ENCODE measurements around the gene SLC49A3.
A peak's percentile ranks its signal among the peaks of the same experiment; 100 is the strongest.
"Not testable (repeated sequence)": the region's sequence is repeated elsewhere in the genome, so short reads cannot be mapped to it uniquely, and the experiment has no call there.

SLC49A3 gene

DNA sequence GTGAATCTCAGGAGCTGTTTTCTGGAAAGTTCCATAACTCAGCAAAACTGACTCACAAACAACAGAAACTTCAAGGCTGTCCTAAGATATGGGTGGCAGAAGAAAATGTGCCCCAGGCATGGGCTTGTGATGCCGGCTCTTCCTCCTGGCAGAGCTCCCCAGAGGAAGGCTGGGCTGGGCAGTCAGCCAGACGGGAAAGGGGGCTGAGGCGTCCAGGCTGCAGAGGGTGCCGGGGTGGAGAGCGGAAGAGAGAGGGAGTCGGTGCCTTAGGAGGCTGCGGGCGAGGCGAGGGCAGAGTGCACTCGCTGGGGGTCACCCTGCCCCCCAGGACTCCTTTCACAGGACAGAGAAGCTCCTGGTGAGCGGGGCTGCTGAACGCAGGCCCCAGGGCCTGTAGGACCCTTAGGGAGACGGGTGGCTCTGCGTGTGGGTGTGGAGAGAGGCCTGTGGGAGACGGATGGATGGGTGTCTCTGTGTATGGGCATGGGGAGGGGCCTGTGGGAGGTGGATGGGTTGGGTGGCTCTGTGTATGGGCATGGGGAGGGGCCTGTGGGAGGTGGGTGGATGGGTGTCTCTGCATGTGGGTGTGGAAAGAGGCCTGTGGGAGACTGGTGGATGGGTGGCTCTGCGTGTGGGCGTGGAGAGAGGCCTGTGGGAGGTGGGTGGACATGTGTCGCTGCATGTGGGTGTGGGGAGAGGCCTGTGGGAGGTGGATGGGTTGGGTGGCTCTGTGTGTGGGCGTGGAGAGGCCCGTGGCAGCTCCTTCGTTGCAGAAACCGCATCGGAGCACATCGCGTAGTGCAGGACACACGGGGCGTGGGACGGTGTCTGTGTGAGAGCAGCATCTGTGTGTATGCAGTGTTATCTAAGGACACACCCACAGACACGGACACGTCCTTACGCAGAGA is 32.6 kb upstream of the SLC49A3 start:
- peak; percentile 41 for DNase-seq (ENCODE audit: low spot score)

DNA sequence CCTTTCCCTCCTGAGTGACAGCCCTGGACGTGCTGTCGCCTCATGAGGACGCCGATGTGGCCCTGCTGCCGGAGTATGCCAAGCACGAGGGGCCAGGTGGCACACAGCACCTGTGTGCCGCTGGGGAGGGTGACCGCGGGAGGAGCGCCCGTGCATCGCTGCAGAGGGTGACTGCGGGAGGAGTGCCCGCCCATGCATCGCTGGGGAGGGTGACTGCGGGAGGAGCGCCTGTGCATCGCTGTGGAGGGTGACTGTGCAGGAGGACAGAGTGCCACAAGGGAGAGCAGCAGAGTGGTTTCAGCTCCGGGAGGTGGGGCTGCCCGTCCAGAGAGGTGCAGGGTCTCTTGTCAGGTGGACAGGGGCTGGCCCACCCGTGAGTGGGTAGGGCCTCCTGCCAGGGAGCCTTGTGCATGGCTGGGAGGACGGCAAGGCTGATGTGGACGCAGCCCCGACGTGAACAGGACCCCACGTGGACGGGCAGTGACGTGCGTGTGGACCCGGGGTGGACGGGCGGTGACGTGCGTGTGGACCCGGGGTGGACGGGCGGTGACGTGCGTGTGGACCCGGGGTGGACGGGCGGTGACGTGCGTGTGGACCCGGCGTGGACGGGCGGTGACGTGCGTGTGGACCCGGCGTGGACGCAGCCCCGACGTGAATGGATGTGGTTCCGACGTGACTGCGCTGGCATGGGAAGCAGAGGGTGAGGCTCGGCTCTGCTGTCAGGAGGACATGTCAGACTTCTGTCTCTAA is 31.3 kb upstream of the SLC49A3 start:
- no peak for DNase-seq (ENCODE audit: low spot score)

DNA sequence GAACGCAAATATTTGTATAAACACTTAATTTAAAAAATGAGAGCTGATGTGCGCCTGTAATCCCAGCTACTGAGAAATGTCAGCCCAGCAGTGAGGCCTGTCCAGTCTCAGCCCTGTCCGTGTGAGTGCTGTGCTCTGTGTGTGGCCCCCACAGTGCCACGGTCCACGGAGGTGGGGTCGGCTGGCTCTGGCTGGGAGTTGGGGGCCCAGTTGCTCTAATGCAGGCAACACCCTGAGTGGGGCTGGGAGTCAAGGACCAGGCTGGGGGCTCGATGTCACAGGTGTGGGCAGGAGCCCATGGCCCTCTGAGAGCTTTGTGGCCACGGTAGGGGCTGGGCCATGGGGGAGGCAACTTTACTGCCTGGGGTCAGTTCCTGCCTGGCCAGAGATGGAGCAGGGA is 29.5 kb upstream of the SLC49A3 start:
- no peak for DNase-seq (ENCODE audit: low spot score)

DNA sequence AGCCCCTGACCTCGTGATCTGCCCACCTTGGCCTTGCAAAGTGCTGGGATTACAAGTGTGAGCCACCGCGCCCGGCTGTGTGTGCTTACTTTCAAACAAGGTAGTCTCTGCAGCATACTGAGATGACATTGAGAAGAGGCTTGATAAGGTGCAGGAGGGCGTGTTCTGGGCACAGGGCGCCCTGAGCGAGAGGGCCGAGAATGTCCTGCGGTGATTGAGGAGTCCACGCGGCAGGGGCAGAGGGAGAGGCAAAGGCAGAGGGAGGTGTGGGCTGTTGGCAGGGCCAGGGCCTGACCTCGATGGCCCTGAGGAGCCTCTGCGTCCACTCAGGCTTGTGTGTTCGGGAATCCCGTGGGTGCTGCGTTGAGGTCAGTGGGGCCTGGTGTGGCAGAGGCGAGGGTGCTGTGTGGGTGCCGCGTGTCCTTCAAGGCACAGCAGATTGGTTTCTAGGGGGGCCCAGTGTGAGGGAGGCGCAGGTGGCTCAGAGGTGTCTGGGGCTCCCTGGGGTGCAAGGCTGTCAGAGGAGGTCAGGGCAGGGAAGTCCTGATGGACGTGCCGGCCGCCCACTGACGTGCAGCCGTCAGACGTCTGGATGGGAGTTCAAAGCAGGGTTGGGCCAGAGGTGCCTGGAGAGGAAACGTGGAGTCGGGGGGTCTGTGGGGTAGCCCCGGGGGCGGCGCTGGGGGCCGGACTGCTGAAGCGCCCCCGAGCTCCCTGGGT is 28.8 kb upstream of the SLC49A3 start:
- no peak for DNase-seq (ENCODE audit: low spot score)

DNA sequence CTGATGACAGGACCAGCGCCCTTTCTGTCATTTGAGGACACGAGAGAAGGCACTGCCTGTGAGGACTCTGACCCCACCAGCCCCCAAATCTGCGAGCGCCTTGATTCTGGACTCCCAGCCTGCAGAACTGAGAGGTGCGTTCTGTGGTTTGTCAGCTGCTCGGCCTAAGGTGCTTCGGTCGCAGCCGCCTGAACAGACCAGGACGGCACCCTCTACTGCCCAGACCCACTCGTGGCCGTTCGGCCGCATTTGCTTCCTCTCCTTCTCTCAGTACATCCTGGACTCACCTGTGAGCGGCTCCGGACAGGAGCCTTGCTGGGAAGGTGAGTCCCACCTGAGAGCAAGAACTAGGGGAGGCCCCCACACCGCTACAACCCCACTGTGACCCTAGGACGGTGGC is 25.1 kb upstream of the SLC49A3 start:
- no peak for DNase-seq (ENCODE audit: low spot score)

DNA sequence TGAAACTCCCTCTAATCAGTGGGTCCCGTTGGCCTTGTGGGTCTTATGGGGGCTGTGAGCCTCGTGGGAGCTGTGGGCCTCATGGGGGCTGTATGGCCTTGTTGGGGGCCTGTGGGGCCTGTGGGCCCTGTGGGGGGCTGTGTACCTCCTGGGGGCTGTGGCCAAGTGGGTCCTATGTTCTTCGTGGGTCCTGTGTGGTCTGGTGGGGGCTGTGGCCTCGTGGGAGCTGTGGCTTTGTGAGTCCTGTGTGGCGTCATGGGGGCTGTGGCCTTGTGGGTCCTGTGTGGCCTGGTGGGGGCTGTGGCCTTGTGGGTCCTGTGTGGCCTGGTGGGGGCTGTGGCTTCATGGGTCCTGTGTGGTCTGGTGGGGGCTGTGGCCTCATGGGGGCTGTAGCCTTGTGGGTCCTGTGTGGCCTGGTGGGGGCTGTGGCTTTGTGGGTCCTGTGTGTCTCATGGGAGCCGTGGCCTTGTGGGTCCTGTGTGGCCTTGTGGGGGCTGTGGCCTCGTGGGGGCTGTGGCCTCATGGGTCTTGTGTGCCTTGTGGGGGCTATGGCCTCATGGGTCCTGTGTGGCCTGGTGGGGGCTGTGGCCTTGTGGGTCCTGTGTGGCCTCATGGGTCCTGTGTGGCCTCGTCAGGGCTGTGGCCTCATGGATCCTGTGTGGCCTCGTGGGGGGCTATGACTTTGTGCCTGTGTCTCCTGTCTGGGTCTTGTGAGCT is 24.1 kb upstream of the SLC49A3 start:
- DNase-seq (ENCODE audit: low spot score) = no peak

DNA sequence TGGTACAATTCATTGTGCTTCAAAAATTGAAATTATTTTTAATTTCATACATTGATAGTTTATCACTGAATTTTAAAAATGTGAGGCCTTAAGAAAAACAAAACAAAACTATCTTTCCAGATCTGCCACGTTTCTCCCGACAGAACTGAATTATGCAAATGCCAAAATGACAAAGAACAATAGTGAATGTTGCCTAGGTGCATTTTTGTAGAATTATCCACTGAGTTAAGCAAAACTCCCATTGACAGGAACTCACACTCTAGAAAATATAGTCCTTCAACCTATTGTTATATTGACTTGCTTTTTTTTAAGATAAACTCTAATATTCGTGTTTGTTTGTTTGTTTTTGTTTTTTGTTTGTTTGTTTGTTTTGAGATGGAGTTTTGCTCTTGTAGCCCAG is 23.1 kb upstream of the SLC49A3 start:
- no peak for DNase-seq (ENCODE audit: low spot score)

DNA sequence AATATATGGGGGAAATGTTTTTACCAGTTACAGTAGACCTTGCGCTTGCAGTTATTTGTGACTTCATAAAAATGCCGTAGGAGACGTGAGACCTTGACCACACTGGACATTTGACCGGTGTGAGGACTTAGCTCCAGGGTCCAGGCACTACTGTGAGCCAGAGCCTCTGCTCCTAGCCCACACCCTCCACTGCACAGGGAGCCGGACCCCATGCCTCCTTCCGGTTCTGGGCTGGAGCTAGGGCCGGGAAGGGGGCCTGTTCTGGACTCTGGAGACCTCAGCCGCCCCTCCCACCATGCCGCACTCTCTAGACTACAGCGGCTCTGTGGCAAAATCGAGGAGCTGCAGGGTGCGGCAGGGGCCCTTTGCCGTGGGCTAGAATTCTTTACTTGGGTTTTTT is 22.0 kb upstream of the SLC49A3 start:
- DNase-seq (ENCODE audit: low spot score) = no peak

DNA sequence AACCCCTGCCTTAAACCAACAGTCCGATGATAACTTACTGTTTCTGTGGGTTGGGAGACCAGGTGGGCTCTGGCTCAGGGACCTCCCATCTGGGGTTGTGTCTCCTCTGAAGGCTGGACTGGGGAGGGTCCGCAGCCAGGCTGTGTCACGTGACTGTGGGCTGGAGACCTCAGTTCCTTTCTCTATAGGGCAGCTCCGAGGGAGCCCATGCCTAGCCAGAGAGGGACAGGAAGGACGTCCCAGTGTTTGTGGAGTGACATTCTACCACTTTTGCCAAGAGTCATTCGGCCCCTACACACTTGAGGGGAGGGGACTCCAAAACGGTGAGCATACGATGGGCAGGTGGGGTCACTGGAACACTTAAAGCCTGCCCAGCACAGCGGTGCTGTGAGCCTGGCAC is 21.2 kb upstream of the SLC49A3 start:
- no peak for DNase-seq (ENCODE audit: low spot score)

DNA sequence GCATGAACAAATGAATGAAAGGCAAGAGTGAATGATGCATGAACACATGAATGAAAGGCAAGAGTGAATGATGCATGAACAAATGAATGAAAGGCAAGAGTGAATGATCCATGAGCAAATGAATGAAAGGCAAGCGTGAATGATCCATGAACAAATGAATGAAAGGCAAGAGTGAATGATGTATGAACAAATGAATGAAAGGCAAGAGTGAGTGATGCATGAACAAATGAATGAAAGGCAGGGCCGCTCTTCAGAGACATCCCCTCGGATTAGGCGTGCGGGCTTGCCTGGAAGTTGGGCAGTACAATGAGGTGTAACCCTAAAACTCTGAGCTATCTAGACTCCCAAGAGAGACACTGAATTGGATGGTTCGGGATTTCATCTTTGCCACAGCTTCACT is 20.4 kb upstream of the SLC49A3 start:
- DNase-seq (ENCODE audit: low spot score) = no peak

DNA sequence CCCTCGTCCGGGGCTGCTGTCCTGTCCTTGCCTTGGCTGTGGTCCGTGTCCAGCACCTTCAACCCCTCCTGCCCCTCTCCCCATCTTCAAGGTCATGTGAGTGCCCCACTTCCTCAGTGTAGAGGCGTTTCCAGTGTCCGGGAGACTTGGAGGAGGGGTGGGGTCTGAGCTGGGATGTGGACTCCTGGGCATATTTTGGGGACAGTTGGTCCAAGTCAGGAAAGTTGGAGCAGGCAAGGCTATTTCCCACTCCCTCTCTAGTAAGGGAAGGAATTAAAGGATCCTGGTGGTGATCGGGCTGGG is 19.6 kb upstream of the SLC49A3 start:
- DNase-seq (ENCODE audit: low spot score) = no peak

DNA sequence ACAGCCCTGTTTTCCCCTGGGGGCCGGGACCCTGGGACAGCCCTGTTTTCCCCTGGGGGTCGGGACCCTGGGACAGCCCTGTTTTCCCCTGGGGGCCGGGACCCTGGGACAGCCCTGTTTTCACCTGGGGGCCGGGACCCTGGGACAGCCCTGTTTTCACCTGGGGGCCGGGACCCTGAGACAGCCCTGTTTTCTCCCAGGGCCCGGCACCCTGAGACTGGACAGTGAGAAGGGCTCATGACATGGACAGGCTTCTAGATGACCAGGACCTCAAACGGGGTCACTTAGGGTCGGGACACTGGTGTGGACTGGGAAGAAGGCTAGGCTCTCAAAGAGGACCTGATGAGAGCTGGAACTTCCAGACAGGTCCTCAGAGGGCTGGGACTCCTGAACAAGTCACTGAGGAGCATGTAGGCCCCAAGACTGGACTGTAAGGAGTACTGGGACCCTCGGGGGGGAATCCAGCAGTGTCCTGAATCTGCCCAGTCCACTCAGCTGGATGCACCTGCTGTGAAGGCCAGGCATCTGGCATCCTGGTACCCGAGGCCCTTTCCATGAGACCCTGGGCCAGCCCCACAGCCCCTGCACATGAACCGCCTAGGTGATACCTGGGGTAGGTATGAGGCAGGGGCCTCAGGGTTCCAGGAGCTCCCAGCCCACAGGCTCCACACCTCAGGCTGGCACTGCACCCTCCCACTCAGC is 19.1 kb upstream of the SLC49A3 start:
- DNase-seq (ENCODE audit: low spot score) = no peak

DNA sequence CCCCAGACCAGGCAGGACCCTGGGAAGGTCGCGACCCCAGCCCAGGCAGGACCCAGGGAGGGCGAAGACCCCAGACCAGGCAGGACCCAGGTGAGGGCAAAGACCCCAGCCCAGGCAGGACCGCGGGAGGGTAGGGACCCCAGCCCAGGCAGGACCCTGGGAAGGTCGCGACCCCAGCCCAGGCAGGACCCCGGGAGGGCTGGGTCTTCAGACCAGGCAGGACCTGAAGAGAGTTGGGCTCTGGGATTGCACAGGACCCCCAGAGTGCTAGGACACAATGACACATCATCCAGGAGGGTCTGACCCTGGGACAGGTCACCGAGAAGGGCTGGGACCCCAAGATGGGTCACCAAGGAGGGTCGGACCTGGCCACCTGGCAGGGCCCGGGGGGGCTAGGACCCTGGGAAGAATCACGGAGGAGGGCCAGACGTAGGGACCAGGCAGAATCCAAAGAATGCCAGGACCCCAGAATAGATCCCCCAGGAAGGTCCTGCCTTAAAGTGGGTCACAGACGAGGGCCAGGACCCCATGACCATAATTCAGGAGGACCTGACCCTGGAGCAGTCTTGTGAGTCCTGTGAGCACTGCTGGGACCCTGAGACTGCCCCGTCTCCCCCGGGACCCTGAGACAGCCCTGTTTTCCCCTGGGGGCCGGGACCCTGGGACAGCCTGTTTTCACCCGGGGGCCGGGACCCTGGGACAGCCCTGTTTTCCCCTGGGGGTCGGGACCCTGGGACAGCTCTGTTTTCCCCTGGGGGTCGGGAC is 18.1 kb upstream of the SLC49A3 start:
- DNase-seq (ENCODE audit: low spot score) = no peak

DNA sequence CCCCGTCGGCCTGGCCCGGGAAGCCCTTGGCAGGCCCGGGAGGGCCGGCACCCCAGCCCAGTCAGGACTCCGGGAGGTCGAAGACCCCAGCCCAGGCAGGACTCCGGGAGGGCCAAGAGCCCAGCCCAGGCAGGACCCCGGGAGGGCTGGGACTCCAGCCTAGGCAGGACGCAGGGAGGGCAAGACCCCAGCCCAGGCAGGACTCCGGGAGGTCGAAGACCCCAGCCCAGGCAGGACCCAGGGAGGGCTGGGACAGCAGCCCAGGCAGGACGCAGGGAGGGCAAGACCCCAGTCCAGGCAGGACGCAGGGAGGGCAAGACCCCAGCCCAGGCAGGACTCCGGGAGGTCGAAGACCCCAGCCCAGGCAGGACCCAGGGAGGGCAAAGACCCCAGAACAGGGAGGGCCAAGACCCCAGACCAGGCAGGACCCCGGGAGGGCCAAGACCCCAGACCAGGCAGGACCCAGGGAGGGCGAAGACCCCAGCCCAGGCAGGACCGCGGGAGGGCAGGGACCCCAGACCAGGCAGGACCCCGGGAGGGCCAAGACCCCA is 17.2 kb upstream of the SLC49A3 start:
- not testable (repeated sequence) for DNase-seq (ENCODE audit: low spot score)

DNA sequence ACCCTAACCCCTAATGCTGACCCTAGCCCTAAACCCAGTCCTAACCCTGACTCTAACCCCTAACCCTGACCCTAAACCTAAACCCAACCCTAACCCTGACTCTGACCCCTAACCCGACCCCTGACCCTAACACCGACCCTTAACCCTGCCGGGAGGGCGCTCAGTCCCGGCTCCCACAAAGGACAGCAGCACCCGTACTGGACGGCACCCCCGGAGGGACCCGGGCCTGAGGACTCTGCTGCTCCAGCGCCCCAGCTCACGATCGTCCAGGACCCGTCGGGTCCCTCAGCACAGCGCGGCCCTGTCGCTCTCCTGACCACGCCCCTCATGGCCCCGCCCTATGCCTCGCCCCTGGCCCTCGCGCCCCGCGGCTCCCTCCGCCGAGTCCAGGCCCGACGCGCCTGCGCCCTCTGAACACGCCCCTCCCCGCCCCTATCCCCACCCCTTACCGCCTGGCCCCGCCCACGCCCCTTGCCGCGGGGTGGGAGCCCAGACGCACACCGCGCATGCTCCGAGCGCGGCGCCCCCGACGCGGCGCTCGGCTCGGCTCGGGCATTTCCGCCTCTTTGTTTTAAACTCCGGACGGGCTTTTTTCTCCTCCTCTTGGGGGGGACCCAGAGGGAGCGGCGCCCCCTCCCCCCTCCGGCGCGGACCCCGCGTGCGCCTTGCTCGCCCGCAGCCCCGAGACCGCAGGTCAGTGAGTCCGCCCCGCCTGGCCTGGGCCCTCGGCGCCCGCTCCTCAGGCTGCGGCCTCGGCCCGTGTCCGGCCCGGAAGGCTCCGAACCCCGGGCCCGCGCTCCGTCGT is 16.5 kb upstream of the SLC49A3 start, which contains the start of gene PCGF3:
PCGF3 (plus strand) TSS at position 555 of the 805 bp plus-strand sequence. CDS start 27,849 bp downstream, outside the sequence.
- DNase-seq (ENCODE audit: low spot score) = peak; percentile 100

DNA sequence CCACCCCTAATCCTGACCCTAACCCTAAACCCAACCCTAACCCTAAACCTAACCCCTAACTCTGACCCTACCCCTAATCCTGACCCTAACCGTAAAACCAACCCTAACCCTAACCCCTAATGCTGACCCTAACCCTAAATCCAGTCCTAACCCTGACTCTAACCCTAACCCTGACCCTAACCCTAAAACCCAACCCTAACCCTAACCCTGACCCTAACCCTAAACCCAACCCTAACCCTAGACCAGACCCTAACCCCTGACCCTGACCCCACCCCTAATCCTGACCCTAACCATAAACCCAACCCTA is 16.0 kb upstream of the SLC49A3 start:
- no peak for DNase-seq (ENCODE audit: low spot score)

DNA sequence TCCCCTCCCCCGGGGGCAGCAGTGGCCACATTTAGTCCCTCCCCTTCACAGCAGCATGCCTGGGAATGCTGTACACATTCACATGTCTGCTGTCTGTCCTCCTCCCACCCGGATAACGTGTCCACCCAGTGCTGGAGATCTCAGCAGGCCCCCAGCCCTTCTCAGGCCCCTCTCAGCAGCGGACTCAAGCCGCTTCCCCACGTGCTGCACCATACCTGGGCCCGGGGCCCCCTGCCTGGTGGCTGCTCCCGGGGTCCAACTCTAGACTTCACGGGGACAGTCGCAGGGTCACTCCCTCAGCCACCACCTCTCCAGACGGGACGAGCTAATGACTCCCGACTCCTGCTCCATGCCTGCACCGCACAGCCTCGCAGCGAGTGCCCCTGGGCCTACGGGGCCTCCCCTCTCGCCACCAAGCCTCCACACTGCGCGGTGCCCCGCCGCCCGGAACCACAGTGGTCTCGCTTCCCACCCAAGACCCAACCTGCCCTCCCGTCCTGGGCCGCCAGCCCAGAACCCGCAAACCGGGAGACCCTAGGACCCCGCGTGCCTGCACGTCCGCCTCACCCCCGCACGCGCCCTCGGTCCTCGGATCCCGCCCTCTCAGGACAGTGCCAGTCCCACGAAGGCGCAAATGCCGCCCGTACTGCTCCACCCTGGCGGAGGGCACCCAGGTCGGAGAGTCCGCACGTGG is 15.4 kb upstream of the SLC49A3 start:
- DNase-seq (ENCODE audit: low spot score) = no peak

DNA sequence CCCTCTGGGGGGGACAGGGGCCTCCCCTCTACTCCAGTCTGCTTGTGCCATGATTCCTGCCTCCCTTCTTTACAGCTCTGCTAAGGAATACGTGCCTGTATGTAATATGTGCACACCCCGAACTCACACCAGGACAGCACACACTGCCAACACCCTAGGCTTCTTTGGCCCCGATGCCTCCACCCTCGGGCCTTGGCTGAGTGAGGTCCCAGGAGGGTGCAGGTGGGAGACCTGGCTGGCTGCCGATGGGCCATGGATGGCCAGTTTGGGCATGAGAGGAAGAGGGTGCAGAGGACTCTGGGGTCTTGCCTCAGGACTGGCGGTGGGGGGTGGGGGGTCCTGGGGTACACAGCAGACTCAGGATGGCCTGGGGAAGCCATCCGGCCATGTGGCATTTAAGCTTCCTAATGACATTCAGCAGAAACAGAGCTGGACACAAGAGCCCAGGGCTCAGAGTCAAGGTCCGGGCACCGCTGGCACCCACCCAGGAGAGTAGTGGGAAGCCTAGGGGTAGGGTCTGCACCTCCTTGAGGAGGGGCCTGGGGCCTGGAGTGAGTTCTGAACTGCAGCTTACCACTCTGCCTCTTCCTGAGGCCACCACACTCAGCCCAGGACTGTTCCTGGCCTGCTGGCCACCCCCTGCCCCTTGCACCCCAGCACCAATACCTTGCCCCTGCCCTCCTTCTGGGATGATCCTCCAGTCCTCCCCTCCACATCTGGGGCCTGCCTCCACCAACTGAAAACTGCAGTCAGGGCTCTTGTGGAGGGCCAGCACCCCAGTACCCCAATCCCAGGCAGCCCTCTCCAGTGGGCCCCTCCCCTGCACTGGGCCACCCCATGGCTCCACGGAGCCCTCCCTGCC is 14.6 kb upstream of the SLC49A3 start:
- no peak for DNase-seq (ENCODE audit: low spot score)
